ENCODE measurements around the gene FADS1. TPM values are rescaled to one million over a fixed set of nuclear protein-coding genes. Genes with fewer than 3 reads are reported as not detected.
A peak's percentile ranks its signal among the peaks of the same experiment; 100 is the strongest.

FADS1 gene
- total and polyA plus RNA-seq, 2 donors from 2014 or later = 6.7 to 19.5 TPM

DNA sequence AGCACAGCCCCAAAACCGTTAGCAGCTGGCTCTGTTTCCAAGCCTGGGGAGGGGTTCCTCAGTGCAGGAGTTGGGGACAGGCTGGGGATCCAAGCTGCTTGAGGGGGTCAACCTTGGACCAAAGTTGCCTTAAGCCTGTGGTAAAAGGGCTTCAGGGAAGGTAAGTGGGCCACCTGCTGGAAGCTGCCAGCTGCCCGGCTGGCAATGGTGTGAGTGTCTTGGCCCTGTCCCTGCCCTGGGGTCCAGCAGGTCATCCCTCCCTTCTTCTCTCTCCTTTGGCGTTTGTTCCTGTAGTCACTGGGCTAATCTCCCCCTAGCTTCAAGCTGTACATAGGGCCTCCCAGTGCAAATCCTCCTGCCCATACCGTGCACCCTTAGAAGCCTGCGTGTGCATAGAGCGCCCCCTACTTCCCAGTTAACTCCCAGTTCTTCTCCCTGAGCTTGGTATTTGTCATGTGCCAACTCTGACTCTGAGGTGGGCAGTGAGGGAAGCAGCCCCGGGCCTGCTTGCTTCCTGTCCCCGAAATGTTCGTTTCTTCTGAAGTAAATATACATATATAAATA, 28.8 kb downstream of the FADS1 start:
- peaks cover under 1 to 5% (median 3%) of the 10 kb centered on the region in 3 donors for H3K4me1 ChIP-seq (ENCODE audit: control insufficient read depth in 2 of 3, insufficient read depth in 2 of 3, low read depth in 1 of 3, low read length in 3 of 3)
- H3K27me3 ChIP-seq (ENCODE audit: control insufficient read depth, insufficient read depth, low read length) = no peaks in the 10 kb centered on the region
- no peak overlapping the region for H3K4me3 ChIP-seq (ENCODE audit: low read length in 3 of 3)
- no peak overlapping the region for H3K9ac ChIP-seq (ENCODE audit: low read length in 3 of 3)
- no peaks in the 10 kb centered on the region for H3K9me3 ChIP-seq (ENCODE audit: control insufficient read depth in 2 of 3, insufficient read depth in 1 of 3, low read length in 3 of 3)
- no peak overlapping the region for H3K27ac ChIP-seq (ENCODE audit: low read depth in 2 of 2, low read length in 2 of 2)
- intact Hi-C loops (cut with DNase I) = no loop called here
- TF ChIP-seq, protein P1, sequence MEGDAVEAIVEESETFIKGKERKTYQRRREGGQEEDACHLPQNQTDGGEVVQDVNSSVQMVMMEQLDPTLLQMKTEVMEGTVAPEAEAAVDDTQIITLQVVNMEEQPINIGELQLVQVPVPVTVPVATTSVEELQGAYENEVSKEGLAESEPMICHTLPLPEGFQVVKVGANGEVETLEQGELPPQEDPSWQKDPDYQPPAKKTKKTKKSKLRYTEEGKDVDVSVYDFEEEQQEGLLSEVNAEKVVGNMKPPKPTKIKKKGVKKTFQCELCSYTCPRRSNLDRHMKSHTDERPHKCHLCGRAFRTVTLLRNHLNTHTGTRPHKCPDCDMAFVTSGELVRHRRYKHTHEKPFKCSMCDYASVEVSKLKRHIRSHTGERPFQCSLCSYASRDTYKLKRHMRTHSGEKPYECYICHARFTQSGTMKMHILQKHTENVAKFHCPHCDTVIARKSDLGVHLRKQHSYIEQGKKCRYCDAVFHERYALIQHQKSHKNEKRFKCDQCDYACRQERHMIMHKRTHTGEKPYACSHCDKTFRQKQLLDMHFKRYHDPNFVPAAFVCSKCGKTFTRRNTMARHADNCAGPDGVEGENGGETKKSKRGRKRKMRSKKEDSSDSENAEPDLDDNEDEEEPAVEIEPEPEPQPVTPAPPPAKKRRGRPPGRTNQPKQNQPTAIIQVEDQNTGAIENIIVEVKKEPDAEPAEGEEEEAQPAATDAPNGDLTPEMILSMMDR (IDR thresholded peaks at IDR 0.05; ENCODE audit: borderline replicate concordance, extremely low read depth, insufficient read depth) = peak; percentile 31
- FAIRE-seq (no peak), DNase-seq (peak; percentile 44 to 79 (median 64))
- peaks cover 10 to 40% (median 20%) of the 10 kb centered on the region in 3 donors for H3K36me3 ChIP-seq (ENCODE audit: control insufficient read depth in 2 of 3, insufficient read depth in 3 of 3, low read length in 3 of 3)

DNA sequence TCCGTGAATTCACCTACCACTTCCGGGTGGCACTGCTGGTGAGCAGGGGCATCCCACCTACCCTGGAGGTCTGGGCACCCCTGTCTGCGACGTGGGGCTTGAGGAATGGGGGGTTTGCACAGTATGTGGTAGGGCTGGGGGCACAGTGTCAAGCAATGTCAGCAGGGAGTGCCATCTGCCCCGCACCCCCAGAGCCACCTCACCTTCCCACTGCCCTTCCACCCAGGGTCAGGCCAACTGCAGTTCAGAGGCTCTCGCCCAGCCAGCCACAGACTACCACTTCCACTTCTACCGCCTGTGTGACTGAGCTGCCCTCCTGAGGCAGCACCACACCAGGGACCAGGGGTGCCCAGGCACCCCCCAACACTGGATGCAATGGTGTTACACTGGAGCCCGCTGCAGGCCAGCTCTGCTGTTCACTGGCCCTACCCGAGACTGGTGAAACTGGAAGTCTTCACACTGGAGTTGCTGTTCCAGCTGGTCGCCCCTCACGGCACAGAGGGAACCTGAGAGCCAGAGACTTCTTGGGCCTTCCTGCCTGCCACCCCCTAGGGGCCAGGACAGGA, 30.9 kb downstream of the FADS1 start:
- Histone ChIP-seq H3K27me3 (ENCODE audit: control insufficient read depth, insufficient read depth, low read length) (no peaks in the 10 kb centered on the region), H3K27ac (ENCODE audit: low read depth in 2 of 2, low read length in 2 of 2) (no peak overlapping the region), H3K9ac (ENCODE audit: low read length in 3 of 3) (no peak overlapping the region), H3K9me3 (ENCODE audit: control insufficient read depth in 2 of 3, insufficient read depth in 1 of 3, low read length in 3 of 3) (no peaks in the 10 kb centered on the region), H3K4me1 (ENCODE audit: control insufficient read depth in 2 of 3, insufficient read depth in 2 of 3, low read depth in 1 of 3, low read length in 3 of 3) (no peaks in the 10 kb centered on the region), H3K36me3 (ENCODE audit: control insufficient read depth in 2 of 3, insufficient read depth in 3 of 3, low read length in 3 of 3) (peaks cover 10 to 40% (median 20%) of the 10 kb centered on the region in 3 donors), H3K4me3 (ENCODE audit: low read length in 3 of 3) (no peak overlapping the region)
- intact Hi-C loops (cut with DNase I) = no loop called here
- peak in 2 of 5 donors; percentile 55 to 58 for DNase-seq
- no peak for FAIRE-seq
- TF ChIP-seq, protein P1 (IDR thresholded peaks at IDR 0.05; ENCODE audit: borderline replicate concordance, extremely low read depth, insufficient read depth) = no peak

DNA sequence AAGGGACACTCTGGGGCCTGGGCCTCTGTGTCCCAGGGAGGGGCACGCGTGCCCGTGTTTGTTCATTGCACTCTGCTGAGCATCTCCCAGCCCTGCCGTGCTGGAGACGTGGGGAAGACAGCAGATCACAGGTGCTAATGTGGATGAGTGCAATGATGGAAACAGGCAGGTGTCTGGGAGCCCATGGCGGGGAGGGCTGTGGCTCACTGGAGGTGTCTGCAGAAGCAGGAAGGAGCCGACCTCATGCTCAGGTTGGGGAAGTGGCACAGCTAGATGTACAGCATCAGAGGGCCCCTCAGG, 32.3 kb downstream of the FADS1 start:
- intact Hi-C loops (cut with DNase I) = no loop called here
- TF ChIP-seq, protein P1 (IDR thresholded peaks at IDR 0.05; ENCODE audit: borderline replicate concordance, extremely low read depth, insufficient read depth) = no peak
- Histone ChIP-seq H3K4me1 (ENCODE audit: control insufficient read depth in 2 of 3, insufficient read depth in 2 of 3, low read depth in 1 of 3, low read length in 3 of 3) (no peaks in the 10 kb centered on the region), H3K9me3 (ENCODE audit: control insufficient read depth in 2 of 3, insufficient read depth in 1 of 3, low read length in 3 of 3) (no peaks in the 10 kb centered on the region), H3K4me3 (ENCODE audit: low read length in 3 of 3) (no peak overlapping the region), H3K27ac (ENCODE audit: low read depth in 2 of 2, low read length in 2 of 2) (no peak overlapping the region), H3K9ac (ENCODE audit: low read length in 3 of 3) (no peak overlapping the region), H3K27me3 (ENCODE audit: control insufficient read depth, insufficient read depth, low read length) (no peaks in the 10 kb centered on the region), H3K36me3 (ENCODE audit: control insufficient read depth in 2 of 3, insufficient read depth in 3 of 3, low read length in 3 of 3) (peaks cover 5 to 33% (median 14%) of the 10 kb centered on the region in 3 donors)
- FAIRE-seq (no peak), DNase-seq (no peak)
